NCI-H1092 treated with DMSO at 0.1 percent for 48 hours (cell line): ENCODE measurements around the gene MS4A18.

Source experiments
- DNase-seq: peaks from one replicate; lab custom pipeline; 2025; lab: John Stamatoyannopoulos, UW

Gene MS4A18

GRCh38 chr11:60786811-60787567 lies 62.5 kb downstream of the MS4A18 start:
- no peak for DNase-seq

- DNase-seq: peak; percentile 44
Observed at GRCh38 chr11:60788401-60789125, 64.0 kb downstream of the MS4A18 start.

GRCh38 chr11:60790726-60791125 lies 66.2 kb downstream of the MS4A18 start:
- DNase-seq: no peak

GRCh38 chr11:60791153-60791933 lies 66.8 kb downstream of the MS4A18 start:
- no peak for DNase-seq

GRCh38 chr11:60792521-60792920 lies 68.0 kb downstream of the MS4A18 start:
- no peak for DNase-seq
